K562 (cell line): ENCODE measurements around the gene TMEM150A. TPM values are rescaled to one million over a fixed set of nuclear protein-coding genes. Genes with fewer than 3 reads are reported as not detected.
A peak's percentile ranks its signal among the peaks of the same experiment; 100 is the strongest.

Experiments used
- ATF7 ChIP-seq: fragments of 450-650 bp; IDR thresholded peaks from 2 replicates; pipeline ENCODE4 v1.7.1; 2014; ENCODE audit warnings: mild to moderate bottlenecking, moderate library complexity
- BCLAF1 ChIP-seq, 2 experiments: fragments of 450-650 bp in 1 of 2; IDR thresholded peaks; 2 replicates each; pipeline ENCODE4 v1.6.1; 2011 to 2017; ENCODE audit warnings: low read depth in 2 of 2, antibody characterized with exemption in 1 of 2, borderline replicate concordance in 1 of 2, low read length in 1 of 2, mild to moderate bottlenecking in 1 of 2, mixed read lengths in 1 of 2; ENCODE audit not compliant: control insufficient read depth in 1 of 2
- BRD4 ChIP-seq: fragments of 200-600 bp; sonication (generic); IDR thresholded peaks from 2 replicates; pipeline ENCODE4 v1.6.1; 2017; ENCODE audit warnings: inconsistent platforms
- GTF2A2 ChIP-seq: IDR thresholded peaks from 2 replicates; pipeline ENCODE4 v1.6.1; 2016; ENCODE audit warnings: mild to moderate bottlenecking, missing genetic modification characterization, missing compliant biosample characterization
- ILK ChIP-seq: fragments of 450-650 bp; IDR thresholded peaks from 2 replicates; pipeline ENCODE4 v1.6.1; 2016; ENCODE audit warnings: missing genetic modification characterization, low read depth, mild to moderate bottlenecking, missing compliant biosample characterization, moderate library complexity, borderline replicate concordance
- RFX5 ChIP-seq: IDR thresholded peaks from 2 replicates; pipeline ENCODE4 v1.6.1; 2011; ENCODE audit warnings: low read depth, mild to moderate bottlenecking, improper control_type of control experiment, low read length
- SETDB1 ChIP-seq: IDR thresholded peaks from one replicate; pipeline ENCODE4 v1.6.1; 2012; ENCODE audit warnings: low read length, control low read depth, inconsistent platforms
- TBP ChIP-seq: optimal IDR thresholded peaks from 2 replicates; pipeline ENCODE3; 2011; ENCODE audit warnings: low read depth, low read length, improper control_type of control experiment
- ZNF609 ChIP-seq: sonication (generic); formaldehyde crosslinking; IDR thresholded peaks from 2 replicates; pipeline ENCODE4 v1.8.1; 2023; ENCODE audit warnings: missing genetic modification reagents, mild to moderate bottlenecking, borderline replicate concordance
- polyA plus RNA-seq, 8 experiments: library from polyadenylated mRNA; depleted of rRNA in 4 of 8; stranded (reverse) in 5 of 8; unstranded in 3 of 8; fragments of >200 nt; fragmentation: Nextera tagmentation in 2 of 8; fragmentation: Illumina TruSeq in 1 of 8; extraction: Ambion mirVana in 2 of 8; extraction: Trizol in 1 of 8; gene quantifications; 2 replicates each; pipeline versions ENCODE4 v1.2.1 to v1.2.3, GENCODE V29; 2011 to 2014; ENCODE audit warnings: inconsistent platforms in 1 of 8, missing spikeins in 1 of 8
- total RNA-seq, 7 experiments: library from RNA; depleted of rRNA in 6 of 7; stranded (reverse); fragments of >200 nt in 6 of 7; fragmentation: Illumina TruSeq in 2 of 7; extraction: Trizol in 2 of 7; gene quantifications; 2 replicates each; pipeline versions ENCODE4 v1.2.1 to v1.2.3, GENCODE V29; 2011 to 2021; ENCODE audit warnings: low replicate concordance in 1 of 7
- TF ChIP-seq, protein P1 (sequence below): IDR thresholded peaks from 3 replicates; pipeline ENCODE4 v1.6.1; 2011; ENCODE audit warnings: borderline replicate concordance, mild to moderate bottlenecking, moderate library complexity; ENCODE audit not compliant: insufficient read length; ENCODE audit errors: extremely low read depth
- TF ChIP-seq, protein P2 (sequence below): fragments of 450-650 bp; IDR thresholded peaks from 2 replicates; pipeline ENCODE4 v1.6.1; 2016; ENCODE audit warnings: missing biosample characterization, missing genetic modification characterization
- TF ChIP-seq, protein P3 (sequence below), 3 experiments: IDR thresholded peaks in 2 of 3; conservative IDR thresholded peaks in 1 of 3; 2 replicates each; pipeline ENCODE4 v1.5.1; 2011 to 2012; ENCODE audit warnings: low read length in 3 of 3, mild to moderate bottlenecking in 3 of 3, control low read depth in 2 of 3, improper control_type of control experiment in 1 of 3, inconsistent platforms in 1 of 3, low read depth in 1 of 3, mixed read lengths in 1 of 3, moderate library complexity in 1 of 3; ENCODE audit not compliant: insufficient read depth in 2 of 3

TMEM150A gene
- total and polyA plus RNA-seq, 9 of the 15 experiments (the other 6 are each of a cell fraction or from before 2014, with no cell fraction given) = 3.9 to 17.1 (median 8.4) TPM

DNA sequence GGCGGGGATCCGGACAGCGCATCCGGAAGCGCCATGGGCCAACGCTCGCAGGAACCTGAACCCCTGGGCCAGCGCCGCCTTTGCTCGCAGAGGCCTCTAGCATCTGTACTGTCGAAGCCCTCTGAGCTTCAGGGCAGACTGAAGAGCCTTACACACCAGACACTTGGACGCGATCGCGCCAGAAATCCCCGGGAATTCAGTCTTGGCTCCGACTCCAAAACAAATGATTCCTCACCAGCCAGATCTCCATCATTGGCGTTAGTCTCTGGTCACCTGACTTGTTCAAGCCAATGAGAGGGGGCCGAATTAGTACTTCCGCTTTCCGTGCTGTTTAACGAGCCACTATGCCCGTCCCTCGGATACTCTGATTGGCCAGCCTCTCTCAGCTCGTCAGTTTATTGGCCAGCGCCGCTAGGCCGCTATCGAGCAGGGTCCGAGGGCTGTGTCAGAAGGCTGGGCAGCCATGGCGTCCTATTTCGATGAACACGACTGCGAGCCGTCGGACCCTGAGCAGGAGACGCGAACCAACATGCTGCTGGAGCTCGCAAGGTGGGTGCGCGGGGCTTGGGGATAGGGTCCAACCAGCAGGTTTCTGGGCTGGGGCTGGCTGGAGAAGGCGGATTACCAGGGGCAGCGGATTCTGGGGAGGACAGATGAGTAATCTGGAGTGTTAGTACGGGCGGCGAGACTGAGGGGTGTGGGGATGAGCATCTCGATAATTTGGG, 7.0 kb downstream of the TMEM150A start, which contains the start of gene RNF181 (continued):
- no peak for TF ChIP-seq ZNF609 (CRISPR knock-in tag)
- no peak for TF ChIP-seq SETDB1
- TF ChIP-seq BCLAF1 (IDR thresholded peaks at IDR 0.05; ENCODE audit: borderline replicate concordance in 1 of 2, control insufficient read depth in 1 of 2, low read depth in 2 of 2, low read length in 1 of 2) = no peak
- peak; percentile 66; the same call in 1 of the 2 replicates for TF ChIP-seq ATF7
- TF ChIP-seq, protein P1, sequence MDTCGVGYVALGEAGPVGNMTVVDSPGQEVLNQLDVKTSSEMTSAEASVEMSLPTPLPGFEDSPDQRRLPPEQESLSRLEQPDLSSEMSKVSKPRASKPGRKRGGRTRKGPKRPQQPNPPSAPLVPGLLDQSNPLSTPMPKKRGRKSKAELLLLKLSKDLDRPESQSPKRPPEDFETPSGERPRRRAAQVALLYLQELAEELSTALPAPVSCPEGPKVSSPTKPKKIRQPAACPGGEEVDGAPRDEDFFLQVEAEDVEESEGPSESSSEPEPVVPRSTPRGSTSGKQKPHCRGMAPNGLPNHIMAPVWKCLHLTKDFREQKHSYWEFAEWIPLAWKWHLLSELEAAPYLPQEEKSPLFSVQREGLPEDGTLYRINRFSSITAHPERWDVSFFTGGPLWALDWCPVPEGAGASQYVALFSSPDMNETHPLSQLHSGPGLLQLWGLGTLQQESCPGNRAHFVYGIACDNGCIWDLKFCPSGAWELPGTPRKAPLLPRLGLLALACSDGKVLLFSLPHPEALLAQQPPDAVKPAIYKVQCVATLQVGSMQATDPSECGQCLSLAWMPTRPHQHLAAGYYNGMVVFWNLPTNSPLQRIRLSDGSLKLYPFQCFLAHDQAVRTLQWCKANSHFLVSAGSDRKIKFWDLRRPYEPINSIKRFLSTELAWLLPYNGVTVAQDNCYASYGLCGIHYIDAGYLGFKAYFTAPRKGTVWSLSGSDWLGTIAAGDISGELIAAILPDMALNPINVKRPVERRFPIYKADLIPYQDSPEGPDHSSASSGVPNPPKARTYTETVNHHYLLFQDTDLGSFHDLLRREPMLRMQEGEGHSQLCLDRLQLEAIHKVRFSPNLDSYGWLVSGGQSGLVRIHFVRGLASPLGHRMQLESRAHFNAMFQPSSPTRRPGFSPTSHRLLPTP = no peak
- no peak for TF ChIP-seq GTF2A2 (tag)
- TF ChIP-seq, protein P2, sequence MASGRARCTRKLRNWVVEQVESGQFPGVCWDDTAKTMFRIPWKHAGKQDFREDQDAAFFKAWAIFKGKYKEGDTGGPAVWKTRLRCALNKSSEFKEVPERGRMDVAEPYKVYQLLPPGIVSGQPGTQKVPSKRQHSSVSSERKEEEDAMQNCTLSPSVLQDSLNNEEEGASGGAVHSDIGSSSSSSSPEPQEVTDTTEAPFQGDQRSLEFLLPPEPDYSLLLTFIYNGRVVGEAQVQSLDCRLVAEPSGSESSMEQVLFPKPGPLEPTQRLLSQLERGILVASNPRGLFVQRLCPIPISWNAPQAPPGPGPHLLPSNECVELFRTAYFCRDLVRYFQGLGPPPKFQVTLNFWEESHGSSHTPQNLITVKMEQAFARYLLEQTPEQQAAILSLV (tag) = no peak
- TF ChIP-seq TBP = peak; percentile 88
- TF ChIP-seq BRD4 = no peak
- no peak for TF ChIP-seq RFX5
- TF ChIP-seq ILK = no peak
- TF ChIP-seq, protein P3, sequence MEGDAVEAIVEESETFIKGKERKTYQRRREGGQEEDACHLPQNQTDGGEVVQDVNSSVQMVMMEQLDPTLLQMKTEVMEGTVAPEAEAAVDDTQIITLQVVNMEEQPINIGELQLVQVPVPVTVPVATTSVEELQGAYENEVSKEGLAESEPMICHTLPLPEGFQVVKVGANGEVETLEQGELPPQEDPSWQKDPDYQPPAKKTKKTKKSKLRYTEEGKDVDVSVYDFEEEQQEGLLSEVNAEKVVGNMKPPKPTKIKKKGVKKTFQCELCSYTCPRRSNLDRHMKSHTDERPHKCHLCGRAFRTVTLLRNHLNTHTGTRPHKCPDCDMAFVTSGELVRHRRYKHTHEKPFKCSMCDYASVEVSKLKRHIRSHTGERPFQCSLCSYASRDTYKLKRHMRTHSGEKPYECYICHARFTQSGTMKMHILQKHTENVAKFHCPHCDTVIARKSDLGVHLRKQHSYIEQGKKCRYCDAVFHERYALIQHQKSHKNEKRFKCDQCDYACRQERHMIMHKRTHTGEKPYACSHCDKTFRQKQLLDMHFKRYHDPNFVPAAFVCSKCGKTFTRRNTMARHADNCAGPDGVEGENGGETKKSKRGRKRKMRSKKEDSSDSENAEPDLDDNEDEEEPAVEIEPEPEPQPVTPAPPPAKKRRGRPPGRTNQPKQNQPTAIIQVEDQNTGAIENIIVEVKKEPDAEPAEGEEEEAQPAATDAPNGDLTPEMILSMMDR (IDR thresholded peaks at IDR 0.05 in 2 of 3, conservative IDR thresholded peaks at IDR 0.05 in 1 of 3; ENCODE audit: insufficient read depth in 2 of 3, low read depth in 1 of 3, low read length in 3 of 3) = no peak
